Activated T-helper 1 cell treated with Interleukin-2 at 50 U/mL for 16 hours (primary cell): ENCODE data around the gene TENM4.
"Not testable (repeated sequence)": the region's sequence is repeated elsewhere in the genome, so short reads cannot be mapped to it uniquely, and the experiment has no call there.

Source experiments
- DNase-seq: peaks from one replicate; pipeline ENCODE4 v3.0.0-alpha.2; 2020; ENCODE audit warnings: low read depth

The TENM4 gene

GRCh38 chr11:79208126-79208525 is 232.7 kb downstream of the TENM4 start:
- DNase-seq: no peak

- DNase-seq: no peak
Measured at GRCh38 chr11:79206951-79207350, 233.9 kb downstream of the TENM4 start.

GRCh38 chr11:79205786-79206185 is 235.0 kb downstream of the TENM4 start:
- no peak for DNase-seq

GRCh38 chr11:79201677-79202347 is 239.0 kb downstream of the TENM4 start:
- no peak for DNase-seq

DNA sequence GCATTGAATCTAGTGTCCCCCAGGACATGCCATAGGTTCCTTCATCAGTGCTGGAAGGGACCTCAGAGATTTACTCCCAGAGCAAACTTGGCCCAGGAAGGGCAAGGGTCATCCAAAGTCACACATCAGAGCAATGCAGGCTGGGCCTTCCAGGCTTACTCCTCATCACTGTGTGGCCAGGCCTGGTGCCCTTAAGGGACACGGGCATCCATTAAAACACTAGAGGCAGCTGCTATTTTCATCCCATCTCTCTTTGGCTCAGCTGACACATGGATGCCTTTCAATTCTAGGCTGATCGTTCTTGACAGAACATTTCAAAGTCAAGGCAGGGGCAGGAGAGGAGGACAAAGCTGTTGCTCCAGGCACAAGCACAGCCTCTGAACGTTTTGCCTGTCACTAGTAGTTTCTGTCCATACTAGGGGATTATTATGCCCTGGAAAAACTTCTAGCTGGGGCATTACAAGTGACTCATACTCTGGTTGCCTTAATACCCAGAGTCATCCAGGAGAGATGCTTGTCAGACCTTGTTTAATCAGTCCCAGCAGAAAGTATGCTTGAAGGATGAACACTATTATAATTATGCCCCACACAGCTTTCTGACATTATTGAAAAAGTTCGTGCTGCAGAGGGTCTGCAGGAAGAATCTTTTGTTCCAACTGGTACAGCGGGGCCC is 240.3 kb downstream of the TENM4 start:
- no peak for DNase-seq

DNA sequence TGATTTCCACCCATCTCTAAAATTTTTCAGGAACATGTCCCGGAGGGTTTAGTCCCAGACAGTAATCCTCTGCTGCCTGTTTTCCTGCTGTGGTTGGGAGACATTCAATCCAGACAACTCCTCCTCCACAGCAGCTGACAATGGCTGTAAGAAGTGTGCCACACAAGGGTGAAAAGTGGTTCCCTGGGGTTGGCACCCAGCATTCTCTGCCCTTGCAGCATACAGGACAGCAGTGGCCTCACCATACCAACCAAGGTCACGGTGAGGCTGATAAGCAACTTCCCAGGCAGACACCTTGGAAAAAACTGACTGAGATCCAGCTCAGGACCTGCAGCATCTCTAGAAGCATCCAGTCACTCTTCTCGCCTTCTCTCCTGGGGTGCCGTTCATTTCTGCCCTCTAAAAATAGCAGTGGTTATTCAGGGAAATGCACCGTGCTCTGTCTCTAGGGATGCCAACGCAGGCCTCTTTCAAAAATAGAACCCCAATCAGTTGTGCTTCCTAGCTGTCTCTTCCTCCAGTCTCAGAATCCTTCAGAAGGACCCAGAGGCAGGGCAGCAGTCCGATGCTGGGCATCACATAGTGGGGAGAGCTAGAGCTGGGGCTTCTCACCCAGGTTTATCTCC is 241.0 kb downstream of the TENM4 start:
- DNase-seq: no peak

- no peak for DNase-seq
Measured at GRCh38 chr11:79198898-79199250, 242.0 kb downstream of the TENM4 start.

DNA sequence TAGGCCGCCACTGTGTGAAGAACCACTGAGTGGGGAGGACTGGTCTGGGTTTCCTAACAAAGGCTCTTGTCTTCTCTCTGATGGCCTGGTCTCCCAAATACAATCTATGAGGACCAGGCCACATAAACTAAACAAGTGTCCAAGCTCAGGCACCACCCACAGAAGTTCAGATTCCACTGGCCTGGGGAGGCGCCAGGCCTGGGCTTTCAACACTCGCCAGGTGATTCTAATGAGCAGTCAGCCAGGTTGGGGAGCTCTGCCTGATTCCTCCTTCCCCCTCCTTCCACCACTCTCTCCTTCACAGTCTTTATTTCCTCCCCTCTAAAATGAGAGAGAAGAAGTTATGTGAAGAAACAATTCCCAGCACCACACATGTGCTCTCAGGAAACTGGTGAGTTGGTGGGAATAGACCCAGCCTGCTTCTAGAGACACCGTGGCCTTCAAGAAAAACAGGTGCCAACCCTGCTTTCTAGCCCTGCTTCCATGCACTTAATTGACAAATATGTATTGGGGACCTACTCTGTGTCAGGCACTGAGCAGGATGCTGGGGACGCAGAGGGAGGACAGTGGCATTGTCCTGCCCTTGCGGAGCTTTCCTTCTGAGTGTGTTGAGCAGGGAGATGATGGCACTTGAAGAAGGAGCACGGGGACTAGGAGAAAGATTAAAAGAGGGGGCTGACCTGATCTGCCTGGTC is 242.5 kb downstream of the TENM4 start:
- no peak for DNase-seq

DNA sequence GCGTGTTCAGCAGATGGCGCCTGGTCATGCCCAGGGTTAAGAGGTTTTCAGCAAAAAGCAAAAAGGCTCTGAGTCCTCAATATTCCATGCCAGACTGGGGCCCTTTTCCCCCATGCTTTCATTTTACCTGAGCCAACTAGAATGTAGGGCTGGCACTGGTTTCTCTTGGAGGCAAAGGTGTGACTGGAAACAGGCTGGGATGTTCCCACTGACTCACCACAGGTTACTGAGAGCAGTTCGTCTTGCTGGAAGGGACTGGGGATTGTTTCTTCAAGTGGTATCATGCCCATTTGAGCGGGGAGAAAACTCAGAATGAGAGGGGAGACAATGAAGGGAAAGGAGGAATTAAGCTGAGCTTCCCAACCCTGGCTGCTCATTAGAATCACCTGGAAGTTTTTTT is 243.9 kb downstream of the TENM4 start:
- no peak for DNase-seq

DNA sequence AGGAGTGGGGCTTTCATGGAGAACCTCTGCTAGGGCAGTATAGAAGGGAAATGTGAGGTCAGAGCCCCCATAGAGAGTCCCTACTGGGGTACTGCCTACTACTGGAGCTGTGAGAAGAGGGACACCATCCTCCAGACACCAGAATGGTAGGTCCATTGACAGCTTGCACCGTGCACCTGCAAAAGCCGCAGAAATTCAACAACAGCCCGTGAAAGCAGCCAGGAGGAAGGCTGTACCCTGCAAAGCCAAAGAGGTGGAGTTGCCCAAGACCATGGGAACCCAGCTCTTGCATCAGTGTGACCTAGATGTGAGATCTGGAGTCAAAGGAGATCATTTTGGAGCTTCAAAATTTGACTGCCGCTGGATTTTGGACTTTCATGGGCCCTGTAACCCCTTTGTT is 245.6 kb downstream of the TENM4 start:
- no peak for DNase-seq

DNA sequence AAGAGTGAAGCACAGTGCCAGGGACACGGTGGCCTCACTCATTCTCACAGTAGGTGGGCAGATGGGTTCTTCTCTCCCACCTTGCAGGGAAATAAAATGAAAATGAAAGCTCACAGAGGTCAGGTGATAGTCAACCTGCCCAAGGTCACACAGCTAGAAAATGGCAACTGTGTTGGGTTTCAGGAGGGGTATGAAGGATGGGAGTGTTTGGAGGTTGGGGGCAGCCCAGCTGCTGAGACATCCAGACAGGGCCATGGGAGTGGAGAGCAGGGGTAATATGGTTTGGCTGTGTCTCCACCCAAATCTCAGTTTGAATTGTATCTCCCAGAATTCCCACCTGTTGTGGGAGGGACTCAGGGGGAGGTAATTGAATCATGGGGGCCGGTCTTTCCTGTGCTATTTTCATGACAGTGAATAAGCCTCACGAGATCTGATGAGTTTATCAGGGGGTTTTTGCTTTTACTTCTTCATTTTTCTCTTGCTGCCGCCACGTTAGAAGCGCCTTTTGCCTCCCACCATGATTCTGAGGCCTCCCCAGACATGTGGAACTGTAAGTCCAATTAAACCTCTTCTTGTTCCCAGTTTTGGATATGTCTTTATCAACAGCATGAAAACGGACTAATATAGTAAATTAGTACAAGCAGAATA is 247.0 kb downstream of the TENM4 start:
- DNase-seq: no peak

DNA sequence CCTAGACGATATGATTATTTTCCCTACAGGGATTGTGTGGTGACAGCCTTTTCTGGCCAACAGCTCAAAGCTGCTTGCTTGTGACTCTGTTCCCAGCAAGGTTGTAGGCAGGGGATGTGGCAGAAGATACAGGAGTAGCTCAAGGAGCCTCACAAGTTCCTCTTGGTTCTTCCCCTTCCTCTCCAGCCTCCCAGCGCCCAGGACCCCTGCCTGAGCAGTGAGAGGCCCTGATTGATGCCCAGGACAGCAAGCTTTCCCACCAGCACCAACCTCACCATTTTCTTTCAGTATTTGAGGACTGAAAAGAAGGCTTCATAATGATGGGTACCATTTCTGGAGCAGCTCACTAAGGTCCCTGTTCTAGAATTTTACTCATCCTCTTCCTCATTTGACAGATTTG is 248.0 kb downstream of the TENM4 start:
- no peak for DNase-seq

DNA sequence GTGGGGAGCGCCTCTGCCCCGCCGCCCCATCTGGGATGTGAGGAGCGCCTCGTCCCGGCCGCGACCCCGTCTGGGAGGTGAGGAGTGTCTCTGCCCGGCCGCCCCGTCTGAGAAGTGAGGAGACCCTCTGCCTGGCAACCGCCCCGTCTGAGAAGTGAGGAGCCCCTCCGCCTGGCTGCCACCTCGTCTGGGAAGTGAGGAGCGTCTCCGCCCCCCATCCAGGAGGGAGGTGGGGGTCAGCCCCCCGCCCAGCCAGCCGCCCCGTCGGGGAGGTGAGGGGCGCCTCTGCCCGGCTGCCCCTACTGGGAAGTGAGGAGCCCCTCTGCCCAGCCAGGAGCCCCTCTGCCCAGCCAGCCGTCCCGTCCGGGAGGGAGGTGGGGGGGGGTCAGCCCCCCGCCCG is 249.1 kb downstream of the TENM4 start:
- not testable (repeated sequence) for DNase-seq

DNA sequence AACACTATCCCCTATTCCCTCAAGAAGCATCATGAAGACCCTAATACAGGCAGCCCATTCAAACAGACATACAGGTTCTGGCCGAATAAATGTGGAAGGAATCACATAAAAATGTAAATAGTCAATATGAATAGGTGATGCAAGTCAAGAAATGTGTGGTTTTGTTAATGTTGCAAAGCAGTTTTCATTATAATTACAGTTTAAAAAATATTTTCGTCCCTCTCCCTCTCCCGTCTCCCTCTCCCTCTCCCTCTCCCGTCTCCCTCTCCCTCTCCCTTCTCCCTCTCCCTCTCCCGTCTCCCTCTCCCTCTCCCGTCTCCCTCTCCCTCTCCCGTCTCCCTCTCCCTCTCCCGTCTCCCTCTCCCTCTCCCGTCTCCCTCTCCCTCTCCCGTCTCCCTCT is 250.3 kb downstream of the TENM4 start:
- DNase-seq: not testable (repeated sequence)

DNA sequence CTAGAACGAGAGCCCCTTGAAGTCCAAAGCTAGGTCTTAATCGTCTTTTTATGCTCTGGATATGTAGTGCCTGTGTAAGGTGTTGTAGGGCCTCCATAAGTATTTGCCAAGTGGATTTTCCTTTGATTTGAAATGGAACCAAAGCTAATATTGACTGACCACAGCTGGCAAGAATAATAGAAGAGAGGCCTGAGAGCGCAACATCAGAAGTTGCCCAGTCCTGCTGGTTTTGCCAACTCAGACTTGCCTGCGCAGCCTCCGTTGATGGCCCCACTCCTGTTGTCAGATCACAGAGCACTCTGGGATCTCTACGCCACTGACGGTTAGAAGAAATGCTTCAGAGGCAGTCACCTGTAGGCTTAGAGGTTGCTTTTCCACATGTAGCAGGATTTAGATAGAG is 251.2 kb downstream of the TENM4 start:
- DNase-seq: no peak

DNA sequence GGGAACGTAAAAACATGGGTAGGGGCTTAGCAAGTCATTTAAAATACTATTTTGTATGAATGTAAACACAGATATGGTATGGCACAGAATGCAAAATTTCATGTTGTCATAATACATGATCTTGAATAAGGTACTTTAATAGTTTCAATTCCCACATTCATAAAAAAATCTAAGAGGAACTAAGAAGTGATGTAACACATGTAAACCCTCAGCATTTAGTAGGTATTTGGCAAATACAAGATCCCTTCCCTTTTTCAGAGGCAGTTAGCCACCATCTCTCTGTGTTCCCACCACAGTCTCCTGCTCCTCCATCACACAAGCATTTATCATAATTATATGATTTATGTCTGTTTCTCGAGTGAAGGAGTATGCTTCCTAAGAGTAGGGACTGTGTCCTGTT is 251.8 kb downstream of the TENM4 start:
- no peak for DNase-seq

DNA sequence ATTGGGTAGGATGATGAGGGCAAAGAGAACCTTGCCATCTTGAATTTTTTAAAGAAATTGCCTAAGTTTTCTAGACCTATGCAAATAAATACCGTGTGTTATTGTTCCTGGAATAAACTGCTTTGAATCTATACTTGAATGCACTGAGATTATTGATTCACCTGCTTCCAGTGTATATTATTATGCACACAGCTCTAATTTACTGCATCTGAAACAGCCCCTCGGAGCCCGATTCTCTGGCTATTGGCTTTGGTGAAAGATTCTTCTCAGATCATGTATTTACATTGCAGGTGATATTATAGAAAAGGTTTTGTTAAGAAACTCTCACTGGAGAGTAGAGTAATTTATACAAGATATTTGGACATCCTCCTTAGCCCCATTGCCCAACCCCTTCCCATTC is 254.2 kb downstream of the TENM4 start:
- DNase-seq: no peak

DNA sequence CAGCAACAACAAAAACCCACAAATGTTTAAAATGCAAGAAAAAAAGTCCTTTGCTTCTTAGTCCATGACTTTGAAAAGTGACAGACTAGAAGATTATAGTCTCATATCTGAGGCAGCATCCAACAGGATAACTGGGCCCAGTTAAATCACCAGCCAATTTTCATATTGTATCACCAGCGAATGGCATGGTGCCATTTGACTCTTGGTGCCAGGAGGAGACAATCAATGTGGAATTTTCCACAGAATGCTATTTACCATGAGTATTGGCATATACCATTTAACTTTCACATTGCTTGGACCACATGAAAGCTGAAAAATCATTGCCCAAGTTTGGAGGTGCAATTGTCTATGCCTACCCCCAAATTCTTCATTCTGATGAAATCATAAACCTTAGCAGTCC is 255.5 kb downstream of the TENM4 start:
- no peak for DNase-seq

GRCh38 chr11:79184285-79184684 is 256.5 kb downstream of the TENM4 start:
- DNase-seq: no peak

GRCh38 chr11:79182794-79183193 is 258.0 kb downstream of the TENM4 start:
- DNase-seq: no peak

DNA sequence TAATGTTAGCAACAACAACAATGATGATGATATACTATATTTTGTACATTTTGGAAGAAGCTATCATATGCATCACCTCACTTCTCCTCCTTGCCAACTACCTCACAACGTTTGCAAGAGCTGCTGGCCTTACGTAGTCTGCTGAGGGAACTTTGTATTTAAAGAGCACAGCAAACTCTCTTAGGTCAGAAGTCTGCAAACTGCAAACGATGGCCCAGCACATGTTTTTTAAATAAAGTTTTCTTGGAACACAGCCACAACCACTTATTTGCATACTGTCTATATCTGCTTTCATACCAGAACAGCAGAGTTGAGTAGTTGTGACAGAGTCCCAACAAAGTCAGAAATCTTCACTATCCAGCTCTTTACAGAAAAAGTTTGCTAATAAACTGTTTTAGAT is 261.7 kb downstream of the TENM4 start:
- DNase-seq: no peak
